HUES64 (cell line): Measurements from ENCODE around the gene CNR2.

Source experiments
- H3K27ac ChIP-seq: 2 replicates; pipeline ENCODE4 v1.7.0; 2013; ENCODE audit warnings: low read depth, low read length, inconsistent platforms
- H3K27me3 ChIP-seq: 2 replicates; pipeline ENCODE4 v1.6.1; 2013; ENCODE audit warnings: mild to moderate bottlenecking, low read length; ENCODE audit not compliant: insufficient read depth
- H3K36me3 ChIP-seq: 2 replicates; pipeline ENCODE4 v1.6.1; 2013; ENCODE audit warnings: mild to moderate bottlenecking, low read length; ENCODE audit not compliant: insufficient read depth
- H3K4me1 ChIP-seq: 2 replicates; pipeline ENCODE4 v1.6.1; 2013; ENCODE audit warnings: mild to moderate bottlenecking, low read length, moderate library complexity; ENCODE audit not compliant: insufficient read depth
- H3K4me3 ChIP-seq: 2 replicates; pipeline ENCODE4 v1.5.1; 2013; ENCODE audit warnings: mild to moderate bottlenecking, low read length, moderate library complexity
- H3K9ac ChIP-seq: 2 replicates; pipeline ENCODE4 v1.6.1; 2013; ENCODE audit warnings: mild to moderate bottlenecking, low read depth, low read length
- H3K9me3 ChIP-seq: 2 replicates; pipeline ENCODE4 v1.6.1; 2013; ENCODE audit warnings: low read depth, low read length; ENCODE audit not compliant: insufficient read depth
- WGBS: fragments of 150-250, 120-280 bp; methylation state at CpG from one replicate; pipeline ENCODE4 v1.1.7; 2013; ENCODE audit warnings: missing lambda C conversion rate; 5-methylcytosine and 5-hydroxymethylcytosine counted together

The CNR2 gene

GRCh38 chr1:23915466-23915865, 2.3 kb upstream of the CNR2 start:
- H3K27ac ChIP-seq, result no peak overlapping the region
- no peak overlapping the region for H3K9ac ChIP-seq
- H3K4me1 ChIP-seq, result no peaks in the 10 kb centered on the region
- no peak overlapping the region for H3K4me3 ChIP-seq
- 95% methylated on average over 5 of the region's 5 CpGs for WGBS
- no peaks in the 10 kb centered on the region for H3K9me3 ChIP-seq
- no peaks in the 10 kb centered on the region for H3K36me3 ChIP-seq
- no peaks in the 10 kb centered on the region; the same call in 1 of the 2 replicates for H3K27me3 ChIP-seq

GRCh38 chr1:23914921-23915320, 1.8 kb upstream of the CNR2 start:
- Histone ChIP-seq H3K9ac (no peak overlapping the region), H3K4me3 (no peak overlapping the region), H3K9me3 (no peaks in the 10 kb centered on the region), H3K27ac (no peak overlapping the region), H3K4me1 (no peaks in the 10 kb centered on the region), H3K27me3 (no peaks in the 10 kb centered on the region; the same call in 1 of the 2 replicates), H3K36me3 (no peaks in the 10 kb centered on the region)
- 95% methylated on average over 3 of the region's 4 CpGs for WGBS

GRCh38 chr1:23911921-23912320, 1.2 kb downstream of the CNR2 start:
- Histone ChIP-seq H3K36me3 (no peaks in the 10 kb centered on the region), H3K4me3 (no peak overlapping the region), H3K9me3 (no peaks in the 10 kb centered on the region), H3K4me1 (no peaks in the 10 kb centered on the region), H3K27me3 (no peaks in the 10 kb centered on the region; the same call in 1 of the 2 replicates), H3K9ac (no peak overlapping the region), H3K27ac (no peak overlapping the region)
- WGBS, result 90% methylated on average over 8 of the region's 8 CpGs

GRCh38 chr1:23910553-23911246, 2.5 kb downstream of the CNR2 start:
- H3K27me3 ChIP-seq, result no peaks in the 10 kb centered on the region; the same call in none of the 2 replicates
- H3K9me3 ChIP-seq, result no peaks in the 10 kb centered on the region
- H3K36me3 ChIP-seq, result no peaks in the 10 kb centered on the region
- no peak overlapping the region for H3K27ac ChIP-seq
- no peaks in the 10 kb centered on the region for H3K4me1 ChIP-seq
- no peak overlapping the region for H3K9ac ChIP-seq
- 92% methylated on average over 9 of the region's 11 CpGs for WGBS
- no peak overlapping the region for H3K4me3 ChIP-seq

GRCh38 chr1:23910144-23910543, 3.0 kb downstream of the CNR2 start:
- H3K27me3 ChIP-seq, result no peaks in the 10 kb centered on the region; the same call in none of the 2 replicates
- H3K27ac ChIP-seq, result no peak overlapping the region
- no peak overlapping the region for H3K9ac ChIP-seq
- no peaks in the 10 kb centered on the region for H3K4me1 ChIP-seq
- no peaks in the 10 kb centered on the region for H3K9me3 ChIP-seq
- WGBS, result 97% methylated on average over 8 of the region's 8 CpGs
- no peak overlapping the region for H3K4me3 ChIP-seq
- no peaks in the 10 kb centered on the region for H3K36me3 ChIP-seq

GRCh38 chr1:23909412-23909811, 3.8 kb downstream of the CNR2 start:
- H3K4me3 ChIP-seq, result no peak overlapping the region
- no peak overlapping the region for H3K9ac ChIP-seq
- WGBS, result 90% methylated on average over 10 of the region's 10 CpGs
- H3K27ac ChIP-seq, result no peak overlapping the region
- H3K4me1 ChIP-seq, result no peaks in the 10 kb centered on the region
- H3K9me3 ChIP-seq, result no peaks in the 10 kb centered on the region
- no peaks in the 10 kb centered on the region for H3K36me3 ChIP-seq
- peaks cover 6% of the 10 kb centered on the region for H3K27me3 ChIP-seq

GRCh38 chr1:23908453-23909341, 4.5 kb downstream of the CNR2 start:
- Histone ChIP-seq H3K4me3 (no peak overlapping the region), H3K9ac (no peak overlapping the region)
- WGBS, result 82% methylated on average over 9 of the region's 9 CpGs

GRCh38 chr1:23906731-23907130, 6.4 kb downstream of the CNR2 start:
- Histone ChIP-seq H3K9ac (no peak overlapping the region), H3K4me1 (peaks cover 6% of the 10 kb centered on the region; the same call in 1 of the 2 replicates)

More at GRCh38 chr1:23908453-23909341, 4.5 kb downstream of the CNR2 start:
- Histone ChIP-seq H3K4me1 (0 out of 2 replicates have a peak, but pooled peaks cover under 1% of the 10 kb centered on the region), H3K36me3 (no peaks in the 10 kb centered on the region), H3K27me3 (peaks cover 13% of the 10 kb centered on the region), H3K27ac (no peak overlapping the region), H3K9me3 (no peaks in the 10 kb centered on the region)

GRCh38 chr1:23905461-23906025, 7.6 kb downstream of the CNR2 start:
- Histone ChIP-seq H3K36me3 (no peaks in the 10 kb centered on the region), H3K4me1 (peaks cover 6% of the 10 kb centered on the region; the same call in 1 of the 2 replicates), H3K27ac (no peak overlapping the region), H3K27me3 (peaks cover 44% of the 10 kb centered on the region), H3K9me3 (no peaks in the 10 kb centered on the region), H3K9ac (no peak overlapping the region), H3K4me3 (no peak overlapping the region)
- 93% methylated on average over 4 of the region's 7 CpGs for WGBS

More at GRCh38 chr1:23906731-23907130, 6.4 kb downstream of the CNR2 start:
- WGBS, result 100% methylated on average over 1 of the region's 1 CpG
- H3K4me3 ChIP-seq, result no peak overlapping the region
- peaks cover 33% of the 10 kb centered on the region for H3K27me3 ChIP-seq
- H3K36me3 ChIP-seq, result no peaks in the 10 kb centered on the region
- no peaks in the 10 kb centered on the region for H3K9me3 ChIP-seq
- no peak overlapping the region for H3K27ac ChIP-seq

GRCh38 chr1:23904748-23905357, 8.3 kb downstream of the CNR2 start:
- Histone ChIP-seq H3K27ac (no peak overlapping the region), H3K4me3 (no peak overlapping the region), H3K36me3 (no peaks in the 10 kb centered on the region), H3K9me3 (no peaks in the 10 kb centered on the region), H3K27me3 (peaks cover 44% of the 10 kb centered on the region), H3K9ac (no peak overlapping the region), H3K4me1 (peaks cover 6% of the 10 kb centered on the region; the same call in 1 of the 2 replicates)
- WGBS, result 84% methylated on average over 10 of the region's 10 CpGs
